HL-60/S4 treated with phorbol 12-myristate 13-acetate at 8.2 ng/mL for 4 days and 3 days (cell line): ENCODE results near the gene CFAP77.

Source experiments
- in situ Hi-C: fragments of 300-500 bp; cut with MboI; formaldehyde crosslinking; loops from 2 replicates; pipeline ENCODE4 v1.15.0; 2022; ENCODE audit warnings: low sequenced_read_pairs

Gene CFAP77

GRCh38 chr9:132514011-132514744, 104.2 kb downstream of the CFAP77 start:
- in situ Hi-C loops: no loop called here

- in situ Hi-C loops: no loop called here
Observed at GRCh38 chr9:132514821-132515220, 104.8 kb downstream of the CFAP77 start.

- in situ Hi-C loops: no loop called here
Observed at GRCh38 chr9:132516301-132516700, 106.3 kb downstream of the CFAP77 start.

GRCh38 chr9:132516911-132517310, 106.9 kb downstream of the CFAP77 start:
- in situ Hi-C loops: no loop called here

GRCh38 chr9:132517815-132518550, 108.0 kb downstream of the CFAP77 start:
- in situ Hi-C loops: no loop called here

- in situ Hi-C loops: no loop called here
Observed at GRCh38 chr9:132518626-132519025, 108.6 kb downstream of the CFAP77 start.

GRCh38 chr9:132519033-132519432, 109.0 kb downstream of the CFAP77 start:
- in situ Hi-C loops: no loop called here

- in situ Hi-C loops: no loop called here
Observed at GRCh38 chr9:132520612-132521011, 110.6 kb downstream of the CFAP77 start.

GRCh38 chr9:132525308-132526023, 115.5 kb downstream of the CFAP77 start:
- in situ Hi-C loops: no loop called here

- in situ Hi-C loops: no loop called here
Observed at GRCh38 chr9:132531195-132531594, 121.2 kb downstream of the CFAP77 start.

GRCh38 chr9:132531710-132532570, 121.9 kb downstream of the CFAP77 start:
- in situ Hi-C loops: no loop called here

- in situ Hi-C loops: no loop called here
Observed at GRCh38 chr9:132534832-132535231, 124.8 kb downstream of the CFAP77 start.

- in situ Hi-C loops: no loop called here
Observed at GRCh38 chr9:132536124-132536523, 126.1 kb downstream of the CFAP77 start.

GRCh38 chr9:132537352-132537751, 127.3 kb downstream of the CFAP77 start:
- in situ Hi-C loops: no loop called here

- in situ Hi-C loops: no loop called here
Observed at GRCh38 chr9:132538071-132538470, 128.1 kb downstream of the CFAP77 start.

GRCh38 chr9:132539096-132539495, 129.1 kb downstream of the CFAP77 start:
- in situ Hi-C loops: no loop called here

- in situ Hi-C loops: no loop called here
Observed at GRCh38 chr9:132541051-132541450, 131.0 kb downstream of the CFAP77 start.

- in situ Hi-C loops: no loop called here
Observed at GRCh38 chr9:132541870-132542830, 132.1 kb downstream of the CFAP77 start.

- in situ Hi-C loops: no loop called here
Observed at GRCh38 chr9:132543251-132543650, 133.2 kb downstream of the CFAP77 start.

GRCh38 chr9:132543960-132544359, 133.9 kb downstream of the CFAP77 start:
- in situ Hi-C loops: no loop called here
